Ovary (tissue), 3 donors: ENCODE measurements around the gene MAP3K19.

ENCODE experiments used
- CTCF ChIP-seq, 3 donors: fragments of 450-650 bp in 2 of 3; fragments of 200-600 bp in 1 of 3; IDR thresholded peaks; one replicate each; pipeline versions ENCODE4 v1.5.1 to v1.8.0; 2016 to 2022; ENCODE audit warnings: antibody characterized with exemption in 3 of 3, mild to moderate bottlenecking in 1 of 3
- EP300 ChIP-seq: sonication (generic); formaldehyde crosslinking; IDR thresholded peaks from one replicate; pipeline ENCODE4 v1.6.1; 2017; ENCODE audit warnings: antibody characterized with exemption
- POLR2A ChIP-seq: fragments of 450-650 bp; IDR thresholded peaks from one replicate; pipeline ENCODE4 v1.6.1; 2017; ENCODE audit warnings: antibody characterized with exemption, mild to moderate bottlenecking, moderate library complexity
- donor health status: DM: no; HTN: no; CAD: no.

DNA sequence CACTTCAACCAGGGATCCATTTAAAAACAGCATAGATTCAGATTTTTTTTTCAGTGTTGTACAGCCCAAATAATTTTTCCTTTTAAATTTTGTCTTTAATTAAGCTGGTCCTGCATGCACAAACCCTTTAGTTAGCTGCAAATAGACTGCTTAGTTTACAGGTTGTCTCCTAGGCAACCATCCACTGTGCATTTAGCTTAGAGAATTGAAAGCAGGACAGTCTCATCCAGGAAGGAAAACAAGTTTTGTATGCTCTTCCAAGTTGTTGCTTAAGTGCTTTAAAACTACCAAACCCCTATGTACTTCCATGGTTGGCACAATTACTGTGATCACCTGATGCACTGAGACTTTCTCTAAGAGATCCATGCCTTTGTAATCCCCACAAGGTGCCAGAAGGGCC, at the start of gene MAP3K19:
- TF ChIP-seq CTCF (IDR thresholded peaks at IDR 0.05) (no peak), POLR2A (no peak), EP300 (no peak)
